OCI-LY3 (cell line): Measurements from ENCODE around the gene KCNMA1.

Experiments
- CTCF ChIP-seq: fragments of 200-600, 300-600 bp; sonication (generic); IDR thresholded peaks from 2 replicates; pipeline ENCODE4 v1.5.1; 2014; ENCODE audit warnings: antibody characterized with exemption, low read length, low read depth
- EZH2phosphoT487 ChIP-seq: fragments of 200-600 bp; shearing (Covaris generic); IDR thresholded peaks from 2 replicates; pipeline ENCODE4 v1.6.1; 2018; ENCODE audit warnings: antibody characterized with exemption, mixed run types, low read depth

- TF ChIP-seq CTCF = no peak
- TF ChIP-seq EZH2phosphoT487 = no peak
Observed at GRCh38 chr10:77539147-77539935, 98.3 kb downstream of the KCNMA1 start.
